ENCODE results near the gene RGS3.

Gene RGS3

GRCh38 chr9:113645227-113645977 is 181.9 kb downstream of the RGS3 start:
- DNase-seq, result no peak

GRCh38 chr9:113645978-113646253 is 182.4 kb downstream of the RGS3 start:
- no peak for DNase-seq

GRCh38 chr9:113646491-113646890 is 183.0 kb downstream of the RGS3 start:
- DNase-seq, result no peak
